CD4-positive, alpha-beta T cell (primary cell): ENCODE measurements around the gene RPS6KA2. TPM values are rescaled to one million over a fixed set of nuclear protein-coding genes. Genes with fewer than 3 reads are reported as not detected.

Source experiments
- ATAC-seq: fragments of 200-7000 bp; cut with Tn5 transposase; one replicate; pipeline ENCODE4 v1.10.0; 2022; ENCODE audit warnings: mild to moderate bottlenecking; ENCODE audit not compliant: poor library complexity
- CTCF ChIA-PET: fragments of 350-600 bp; sonication (Branson Sonifier 250); formaldehyde crosslinking; loops from one replicate; lab custom pipeline; 2021; ENCODE audit warnings: antibody characterized with exemption, inconsistent platforms; lab: Charles Lee
- POLR2A ChIA-PET: fragments of 350-600 bp; sonication (Branson Sonifier 250); formaldehyde crosslinking; loops from one replicate; lab custom pipeline; 2021; ENCODE audit warnings: antibody characterized with exemption, inconsistent platforms; lab: Charles Lee
- DNase-seq, 14 experiments: peaks; one replicate each; pipeline ENCODE4 v3.0.0-alpha.2; 2013 to 2020; ENCODE audit warnings: mixed read lengths in 2 of 14
- H3K27ac ChIP-seq, 2 donors: one replicate each; pipeline versions ENCODE4 v1.5.1 to v1.7.0; 2013; ENCODE audit warnings: low read length in 2 of 2, low read depth in 1 of 2, mild to moderate bottlenecking in 1 of 2
- H3K27me3 ChIP-seq, 2 experiments: 1 replicate in 1 of 2; 2 replicates in 1 of 2; pipeline versions ENCODE4 v1.6.1 to v1.7.0; 2013; ENCODE audit warnings: low read length in 2 of 2, control low read depth in 1 of 2, mild to moderate bottlenecking in 1 of 2, moderate library complexity in 1 of 2; ENCODE audit not compliant: insufficient read depth in 2 of 2, control insufficient read depth in 1 of 2
- H3K36me3 ChIP-seq: one replicate; pipeline ENCODE4 v1.6.1; 2013; ENCODE audit warnings: low read length, control low read depth; ENCODE audit not compliant: insufficient read depth
- H3K4me1 ChIP-seq: one replicate; pipeline ENCODE4 v1.6.1; 2013; ENCODE audit warnings: low read length, control low read depth; ENCODE audit not compliant: insufficient read depth
- H3K4me3 ChIP-seq: one replicate; pipeline ENCODE4 v1.5.1; 2013; ENCODE audit warnings: mild to moderate bottlenecking, low read length, moderate library complexity
- H3K9me3 ChIP-seq, 2 experiments: 1 replicate in 1 of 2; 2 replicates in 1 of 2; pipeline versions ENCODE4 v1.6.1 to v1.7.0; 2013; ENCODE audit warnings: low read length in 2 of 2, mild to moderate bottlenecking in 2 of 2, control low read depth in 1 of 2, moderate library complexity in 1 of 2; ENCODE audit not compliant: control insufficient read depth in 1 of 2, insufficient read depth in 1 of 2
- H3K27ac Mint-ChIP-seq: one replicate; pipeline ENCODE4 v1.8.0; 2020; ENCODE audit warnings: mixed read lengths
- H3K27me3 Mint-ChIP-seq: one replicate; pipeline ENCODE4 v1.8.0; 2021; ENCODE audit warnings: mixed read lengths
- H3K36me3 Mint-ChIP-seq: one replicate; pipeline ENCODE4 v1.8.0; 2021; ENCODE audit warnings: low read depth, mixed read lengths
- H3K4me1 Mint-ChIP-seq: one replicate; pipeline ENCODE4 v1.8.0; 2021; ENCODE audit warnings: low read depth, mixed read lengths
- H3K4me3 Mint-ChIP-seq: one replicate; pipeline ENCODE4 v1.8.0; 2020; ENCODE audit warnings: mild to moderate bottlenecking, mixed read lengths
- H3K9me3 Mint-ChIP-seq: one replicate; pipeline ENCODE4 v1.8.0; 2020; ENCODE audit warnings: mixed read lengths
- CTCF ChIP-seq: fragments of 200-600 bp; IDR thresholded peaks from one replicate; pipeline ENCODE4 v1.8.0; 2022; ENCODE audit warnings: antibody characterized with exemption, mild to moderate bottlenecking
- intact Hi-C, 2 experiments: fragments of 100-400 bp; cut with DNase I in 1 of 2; cut with micrococcal nuclease in 1 of 2; formaldehyde crosslinking; loops; one replicate each; pipeline versions ENCODE4 v1.15.1 to v1.9.0; 2023 to 2025; cut with DNase I, micrococcal nuclease
- total RNA-seq, 174 experiments: library from RNA in 2 of 174; stranded (reverse) in 2 of 174; gene quantifications; one replicate each; pipeline ENCODE4 v1.2.3 and lab custom pipeline; 2021 to 2026

RPS6KA2 gene
- total RNA-seq, 2 experiments from 2014 or later = 5.6 to 6.2 TPM

DNA sequence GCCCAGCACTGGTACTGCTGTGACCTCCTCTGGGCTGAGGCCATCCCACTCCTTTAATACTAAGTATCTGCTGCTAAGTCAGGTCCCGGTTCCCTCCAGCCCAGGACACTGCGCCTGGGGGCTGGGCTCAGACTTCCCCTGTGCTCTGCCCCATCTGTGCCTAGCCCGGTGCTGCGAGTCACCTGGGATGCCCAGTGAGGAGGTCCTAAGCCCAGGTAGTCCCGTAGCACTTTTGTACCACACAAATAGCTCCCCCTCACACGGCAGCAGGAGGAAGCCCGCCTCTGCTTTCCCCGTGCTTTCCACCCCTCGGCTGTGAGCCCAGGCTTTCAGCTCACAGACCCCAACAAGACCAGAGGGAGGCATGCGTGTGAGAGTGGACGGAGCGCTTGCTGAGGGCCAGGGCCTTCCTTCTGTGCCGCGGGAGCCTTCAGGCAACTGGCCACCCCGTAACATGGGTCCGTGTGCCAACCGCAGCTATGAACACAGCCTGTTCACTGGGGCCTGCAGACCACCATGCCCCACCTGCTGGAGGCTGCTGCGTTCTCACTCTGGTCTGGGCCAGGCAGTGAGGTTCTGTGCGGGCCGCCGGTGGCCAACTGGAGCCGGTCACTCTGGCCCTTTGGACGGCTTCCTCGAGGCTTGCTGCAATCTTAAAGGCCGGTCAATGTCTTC, 164.5 kb downstream of the RPS6KA2 start:
- intact Hi-C loops = no loop called here
- ATAC-seq (no peak), DNase-seq (no peak)
- H3K27me3 ChIP-seq = no peaks in the 10 kb centered on the region
- no peaks in the 10 kb centered on the region for H3K9me3 Mint-ChIP-seq
- peaks cover 0 to 3% of the 10 kb centered on the region in 2 experiments for H3K9me3 ChIP-seq
- H3K27ac Mint-ChIP-seq = no peak overlapping the region
- H3K36me3 ChIP-seq = no peaks in the 10 kb centered on the region
- H3K4me1 ChIP-seq = no peaks in the 10 kb centered on the region
- no peak overlapping the region for H3K4me3 ChIP-seq
- no peaks in the 10 kb centered on the region for H3K4me1 Mint-ChIP-seq
- H3K27ac ChIP-seq = no peak overlapping the region
- ChIA-PET POLR2A (no interaction called here), CTCF (no interaction called here)
- no peak overlapping the region for H3K4me3 Mint-ChIP-seq
- peaks cover 15% of the 10 kb centered on the region for H3K36me3 Mint-ChIP-seq
- TF ChIP-seq CTCF = no peak
- H3K27me3 Mint-ChIP-seq = no peaks in the 10 kb centered on the region

GRCh38 chr6:166461821-166462460, 165.1 kb downstream of the RPS6KA2 start:
- H3K27ac Mint-ChIP-seq = no peak overlapping the region
- ATAC-seq = no peak
- no peak for TF ChIP-seq CTCF
- intact Hi-C loops = no loop called here
- DNase-seq = no peak
- H3K9me3 ChIP-seq = peaks cover 0 to 3% of the 10 kb centered on the region in 2 experiments
- ChIA-PET POLR2A (no interaction called here), CTCF (no interaction called here)
- H3K27me3 ChIP-seq = no peaks in the 10 kb centered on the region
- no peaks in the 10 kb centered on the region for H3K9me3 Mint-ChIP-seq
- H3K27me3 Mint-ChIP-seq = no peaks in the 10 kb centered on the region
- no peak overlapping the region for H3K27ac ChIP-seq
- H3K4me3 ChIP-seq = no peak overlapping the region
- H3K4me3 Mint-ChIP-seq = no peak overlapping the region
- no peaks in the 10 kb centered on the region for H3K4me1 ChIP-seq
- H3K36me3 ChIP-seq = no peaks in the 10 kb centered on the region
- peaks cover 15% of the 10 kb centered on the region for H3K36me3 Mint-ChIP-seq
- no peaks in the 10 kb centered on the region for H3K4me1 Mint-ChIP-seq

GRCh38 chr6:166460473-166461437, 166.3 kb downstream of the RPS6KA2 start:
- ChIA-PET CTCF (no interaction called here), POLR2A (no interaction called here)
- intact Hi-C loops = no loop called here
- Mint-ChIP-seq H3K36me3 (peaks cover 15% of the 10 kb centered on the region), H3K27ac (no peak overlapping the region), H3K4me3 (no peak overlapping the region), H3K27me3 (no peaks in the 10 kb centered on the region), H3K4me1 (peaks cover 4% of the 10 kb centered on the region), H3K9me3 (no peaks in the 10 kb centered on the region)
- H3K36me3 ChIP-seq = no peaks in the 10 kb centered on the region
- no peaks in the 10 kb centered on the region for H3K27me3 ChIP-seq
- ATAC-seq (no peak), DNase-seq (no peak)
- peaks cover 0 to 3% of the 10 kb centered on the region in 2 experiments for H3K9me3 ChIP-seq
- H3K4me1 ChIP-seq = peaks cover 3% of the 10 kb centered on the region
- no peak overlapping the region for H3K4me3 ChIP-seq
- no peak overlapping the region for H3K27ac ChIP-seq
- TF ChIP-seq CTCF = no peak
